Mucosa of gallbladder (tissue), 1 donor: ENCODE results near the gene TMBIM1. TPM values are rescaled to one million over a fixed set of nuclear protein-coding genes. Genes with fewer than 3 reads are reported as not detected.
A peak's percentile ranks its signal among the peaks of the same experiment; 100 is the strongest.

Experiments
- DNase-seq: peaks from one replicate; pipeline ENCODE4 v3.0.0-alpha.2; 2020; ENCODE audit warnings: low spot score
- total RNA-seq: library from RNA; stranded (reverse); gene quantifications from one replicate; pipeline ENCODE4 v1.2.1, GENCODE V29; 2021
- donor health status: DM: no; HTN: no; CAD: no.

Gene TMBIM1, protein sequence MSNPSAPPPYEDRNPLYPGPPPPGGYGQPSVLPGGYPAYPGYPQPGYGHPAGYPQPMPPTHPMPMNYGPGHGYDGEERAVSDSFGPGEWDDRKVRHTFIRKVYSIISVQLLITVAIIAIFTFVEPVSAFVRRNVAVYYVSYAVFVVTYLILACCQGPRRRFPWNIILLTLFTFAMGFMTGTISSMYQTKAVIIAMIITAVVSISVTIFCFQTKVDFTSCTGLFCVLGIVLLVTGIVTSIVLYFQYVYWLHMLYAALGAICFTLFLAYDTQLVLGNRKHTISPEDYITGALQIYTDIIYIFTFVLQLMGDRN
- total RNA-seq, result 388 TPM

DNA sequence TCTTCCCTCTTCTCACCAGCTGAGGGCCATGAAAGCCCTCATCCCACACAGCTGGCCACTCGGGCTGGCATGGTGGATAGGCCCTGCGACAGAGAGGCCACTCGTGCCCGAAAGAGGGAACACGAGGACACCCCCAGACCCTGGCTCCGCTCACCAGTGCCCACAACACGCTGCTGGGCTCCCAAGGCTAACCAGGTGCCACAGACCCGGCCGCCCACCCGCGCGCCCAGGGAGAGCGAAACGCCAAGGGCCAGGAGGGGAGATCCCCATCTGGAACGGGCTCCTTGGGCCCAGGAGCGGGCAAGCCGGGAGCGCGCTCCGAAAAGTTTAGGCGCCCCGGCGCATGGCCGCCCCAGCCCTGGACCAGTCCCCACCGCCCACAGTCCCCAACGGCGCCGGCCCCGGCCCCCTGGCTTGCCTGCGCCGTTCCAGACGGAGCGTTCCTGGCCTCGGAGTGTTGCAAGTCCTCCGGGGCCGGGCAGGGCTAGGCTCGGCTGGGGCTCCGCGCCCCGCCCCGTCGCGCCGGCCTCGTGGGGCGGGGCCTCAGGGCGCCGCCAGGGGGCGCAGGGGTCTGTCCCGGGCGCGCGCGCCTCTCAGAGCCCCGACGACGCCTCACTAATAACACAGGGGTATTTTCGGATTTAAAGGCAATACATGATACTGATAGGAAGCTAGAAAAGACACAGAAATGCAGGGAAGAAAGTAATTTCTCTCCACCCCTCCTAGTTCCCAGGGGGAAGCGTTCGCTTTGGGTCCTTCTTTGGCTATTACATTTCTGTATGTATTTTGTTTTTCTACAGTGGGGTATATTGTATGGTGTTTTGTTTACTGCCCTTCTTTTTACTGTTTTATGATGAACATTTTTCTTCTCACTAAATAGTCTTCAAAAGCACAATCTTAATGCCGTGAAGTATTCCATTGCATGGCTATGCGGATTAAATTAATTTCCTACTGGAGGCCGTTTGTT, at the start of gene TMBIM1:
Gene TMBIM1, minus strand, starts transcription at position 456 of the 967 bp plus-strand sequence. CDS start 10,362 bp downstream, outside the sequence.
- peak; percentile 77 for DNase-seq

DNA sequence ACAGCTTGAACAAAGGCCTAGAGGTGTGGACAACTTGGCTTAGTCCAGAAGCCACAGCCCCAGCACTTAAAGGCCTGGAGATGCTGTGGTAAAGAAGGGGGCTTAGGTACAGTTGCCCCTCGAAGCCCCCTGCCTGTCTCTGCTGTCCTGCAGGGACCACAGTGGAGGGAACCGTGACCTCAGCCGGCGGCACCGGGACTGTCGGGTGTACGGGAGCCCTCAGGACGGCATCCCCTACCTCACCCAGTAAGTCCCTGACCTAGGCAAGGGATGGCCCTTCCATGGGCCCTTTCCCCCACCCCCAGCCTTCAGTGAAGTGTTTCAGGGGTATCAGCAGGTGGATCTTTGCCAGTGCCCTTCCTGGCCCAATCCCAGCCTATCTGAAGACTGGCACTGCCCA, 49.1 kb upstream of the TMBIM1 start:
- no peak for DNase-seq

DNA sequence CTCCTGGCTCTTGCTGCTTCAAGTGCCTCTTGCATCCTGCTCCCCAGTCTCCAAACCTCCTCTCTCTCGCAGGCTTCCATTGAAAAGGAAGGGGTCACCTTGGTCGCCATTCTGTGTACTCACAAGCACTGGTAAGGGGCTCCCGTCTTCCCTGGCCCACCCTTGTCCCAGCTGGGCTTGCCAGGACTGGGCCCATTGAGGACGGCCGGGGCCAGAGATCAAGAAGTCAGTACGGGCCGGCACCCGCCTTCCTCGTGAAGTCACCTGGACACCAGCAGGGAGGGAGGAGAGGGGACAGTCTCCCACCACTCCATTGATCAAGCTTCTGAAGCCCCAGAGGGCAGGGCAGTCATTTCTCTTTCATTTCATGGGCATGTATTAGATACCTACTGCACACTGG, 48.4 kb upstream of the TMBIM1 start:
- no peak for DNase-seq

DNA sequence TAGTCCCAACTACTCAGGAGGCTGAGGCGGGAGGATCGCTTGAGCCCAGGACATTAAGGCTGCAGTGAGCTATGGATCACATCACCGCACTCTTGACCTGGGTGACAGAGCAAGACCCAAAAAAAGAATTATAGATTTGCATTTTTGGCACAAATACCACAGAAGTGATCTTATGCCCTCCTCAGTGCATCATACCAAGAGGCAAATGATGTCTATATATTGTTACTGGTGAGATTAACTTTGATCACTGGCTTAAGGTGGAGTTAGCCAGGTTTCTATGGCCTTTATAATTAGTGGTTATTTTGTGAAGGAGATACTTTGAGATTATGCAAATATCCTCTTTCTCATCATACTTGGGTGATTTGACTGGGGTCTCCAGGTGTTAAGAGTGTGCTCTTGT, 42.2 kb upstream of the TMBIM1 start:
- no peak for DNase-seq

DNA sequence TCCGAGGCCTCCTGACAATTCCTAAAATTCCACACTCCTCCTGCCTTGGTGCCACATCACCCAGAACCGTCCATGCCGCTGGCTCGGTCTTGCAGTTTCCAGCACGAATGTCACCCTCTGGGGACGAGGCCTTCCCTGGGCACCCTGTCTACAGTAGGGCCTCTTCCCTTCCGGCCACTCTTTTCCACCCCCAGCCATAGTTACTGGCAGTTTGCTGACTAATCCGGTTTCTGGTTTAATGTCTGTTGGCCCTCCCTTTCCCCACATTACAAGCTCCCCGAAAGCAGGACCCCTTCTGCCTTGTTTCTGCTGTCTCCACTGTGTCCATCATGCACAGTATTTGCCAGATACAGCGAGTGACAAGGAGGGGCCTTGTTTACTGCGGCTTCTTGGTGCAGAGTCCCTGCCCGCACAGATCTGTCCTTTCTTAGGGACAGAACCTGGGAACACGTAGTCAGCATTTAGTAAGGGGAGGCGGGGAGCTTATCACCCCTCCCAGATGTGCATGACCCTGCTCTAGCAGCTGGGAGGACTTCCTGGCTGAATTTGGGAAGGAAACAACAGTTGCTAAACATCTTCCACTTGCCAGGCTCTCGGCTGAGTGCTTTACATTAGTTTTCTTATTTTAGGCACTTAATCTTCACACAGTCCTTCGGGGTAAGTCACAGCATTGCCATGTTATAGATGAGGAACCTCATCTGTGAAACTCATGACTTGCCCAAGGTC, 40.8 kb upstream of the TMBIM1 start:
- DNase-seq, result no peak

DNA sequence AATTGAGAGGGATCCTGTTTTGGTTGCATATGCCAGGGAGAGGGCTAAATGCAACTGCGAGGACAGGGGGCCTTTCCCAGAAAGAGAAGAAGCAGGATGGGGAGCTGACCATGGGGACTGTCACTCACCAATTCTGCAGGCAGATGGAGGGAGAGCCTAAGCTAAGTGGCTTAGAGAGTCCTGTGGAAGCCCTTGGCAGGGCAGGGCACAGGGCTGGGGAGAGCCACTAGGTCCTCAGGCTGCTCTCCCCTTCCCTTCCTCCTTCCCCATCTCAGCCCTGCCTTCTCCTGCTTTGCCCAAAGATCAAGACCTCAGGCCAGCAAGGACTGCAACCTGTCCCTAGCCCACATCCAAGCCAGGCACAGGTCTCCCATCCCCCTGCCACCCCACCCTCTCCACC, 40.0 kb upstream of the TMBIM1 start:
- DNase-seq, result no peak

DNA sequence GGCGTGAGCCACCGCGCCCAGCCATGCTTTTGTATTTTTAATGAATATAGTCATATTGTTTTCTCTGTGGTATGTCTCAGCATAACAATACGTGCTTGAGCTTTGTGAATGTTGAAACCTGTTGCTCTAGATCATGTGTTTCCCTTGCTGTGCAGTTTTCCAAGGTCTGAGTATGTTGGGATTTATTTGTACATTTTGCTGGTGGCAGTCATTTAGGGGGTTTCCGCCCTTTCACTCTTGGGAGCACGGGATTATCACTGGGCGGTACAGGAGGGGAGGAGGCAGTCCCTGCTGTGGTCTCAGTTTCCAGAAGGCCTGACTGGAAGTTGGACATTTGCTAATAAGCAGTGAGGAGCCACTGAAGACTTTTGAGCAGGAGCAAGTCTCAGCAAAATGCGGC, 39.4 kb upstream of the TMBIM1 start:
- DNase-seq, result no peak

DNA sequence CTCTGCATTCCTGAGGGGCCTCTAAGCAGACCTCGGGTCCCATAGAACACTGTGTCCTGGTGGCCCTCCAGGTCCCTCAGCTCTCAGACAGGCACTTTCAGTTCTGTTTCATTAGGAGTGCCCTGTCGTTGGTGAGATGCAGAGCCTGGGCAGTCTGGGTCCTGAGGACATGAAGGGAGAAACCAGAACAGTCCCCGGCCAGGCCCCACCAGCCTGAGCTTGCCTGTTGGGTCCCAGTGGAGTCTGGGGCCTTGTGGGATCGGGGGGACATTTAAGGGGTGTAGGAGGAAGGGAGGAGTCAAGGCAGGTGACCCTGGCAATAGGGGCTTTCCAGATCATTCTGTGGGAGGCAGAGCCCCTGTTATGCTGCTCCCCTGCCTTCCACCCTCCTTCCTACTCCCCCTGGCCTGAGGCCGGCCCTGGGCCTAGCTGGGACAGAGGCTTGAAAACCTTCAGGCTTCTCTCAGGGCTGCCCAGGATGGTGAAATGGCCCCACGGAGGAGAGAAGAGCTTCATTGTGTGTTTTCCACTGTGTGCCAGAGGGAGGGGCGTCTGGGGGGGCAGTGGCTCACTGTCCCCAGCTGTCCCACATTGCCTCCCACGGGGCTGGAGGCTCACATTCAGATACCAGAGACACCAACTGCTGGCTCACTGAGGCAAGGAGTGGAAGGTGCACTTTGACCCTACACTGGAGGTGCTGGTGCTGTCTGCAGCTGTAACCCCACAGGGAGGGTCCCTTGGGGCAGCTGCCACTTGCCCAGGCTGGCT, 37.7 kb upstream of the TMBIM1 start:
- DNase-seq, result no peak

DNA sequence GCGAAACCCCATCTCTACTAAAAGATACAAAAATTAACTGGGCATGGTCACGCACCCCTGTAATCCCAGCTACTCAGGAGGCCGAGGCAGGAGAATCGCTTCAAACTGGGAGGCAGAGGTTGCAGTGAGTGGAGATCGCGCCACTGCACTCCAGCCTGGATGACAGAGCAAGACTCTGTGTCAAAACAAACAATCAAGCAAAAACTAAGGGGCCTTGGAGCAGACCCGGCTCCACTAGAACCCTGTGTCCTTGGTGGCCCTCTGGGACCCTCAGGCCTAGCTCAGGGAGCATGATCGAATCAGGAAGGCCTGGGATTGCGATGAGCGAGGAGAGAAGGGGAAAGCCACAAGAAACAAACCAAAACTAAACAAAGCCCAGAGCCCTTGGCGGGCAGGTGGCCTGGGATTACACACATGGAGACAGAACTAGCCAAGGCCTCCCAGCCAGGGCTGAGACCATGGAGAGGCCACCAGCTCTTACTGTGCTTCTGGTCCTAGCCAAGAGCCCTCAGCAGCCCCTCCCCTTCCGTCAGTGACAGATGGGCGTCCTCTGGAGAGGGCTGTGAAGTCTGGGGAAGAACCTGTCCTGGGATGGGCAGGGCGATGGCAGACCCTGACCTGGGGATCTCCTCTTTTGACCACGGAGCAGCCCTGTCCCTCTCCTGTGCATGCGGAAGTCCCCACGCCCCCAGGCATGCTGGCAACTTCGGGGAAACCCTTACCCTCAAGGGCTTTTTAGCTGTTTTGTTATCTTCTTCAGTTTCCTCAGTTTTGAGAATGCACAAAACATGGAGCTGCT, 36.9 kb upstream of the TMBIM1 start:
- DNase-seq, result no peak

DNA sequence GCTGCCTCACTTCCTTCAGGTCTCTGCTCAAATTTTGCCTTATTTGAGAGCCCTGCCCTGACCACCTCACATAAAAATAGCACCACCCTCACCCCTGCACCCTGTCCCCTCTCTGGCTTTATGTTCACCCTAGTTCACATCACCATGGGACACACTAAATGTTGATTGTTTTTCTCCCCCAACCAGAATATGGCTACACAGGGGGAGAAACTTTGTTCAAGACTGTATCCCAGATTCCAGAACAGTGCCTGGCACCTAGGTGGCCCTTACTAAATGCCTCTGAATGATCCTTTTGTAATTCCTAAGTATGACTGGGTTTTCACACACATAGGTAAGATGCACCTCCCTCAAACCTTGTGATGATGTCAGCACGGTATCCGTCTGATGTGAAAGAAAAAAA, 36.0 kb upstream of the TMBIM1 start:
- no peak for DNase-seq

DNA sequence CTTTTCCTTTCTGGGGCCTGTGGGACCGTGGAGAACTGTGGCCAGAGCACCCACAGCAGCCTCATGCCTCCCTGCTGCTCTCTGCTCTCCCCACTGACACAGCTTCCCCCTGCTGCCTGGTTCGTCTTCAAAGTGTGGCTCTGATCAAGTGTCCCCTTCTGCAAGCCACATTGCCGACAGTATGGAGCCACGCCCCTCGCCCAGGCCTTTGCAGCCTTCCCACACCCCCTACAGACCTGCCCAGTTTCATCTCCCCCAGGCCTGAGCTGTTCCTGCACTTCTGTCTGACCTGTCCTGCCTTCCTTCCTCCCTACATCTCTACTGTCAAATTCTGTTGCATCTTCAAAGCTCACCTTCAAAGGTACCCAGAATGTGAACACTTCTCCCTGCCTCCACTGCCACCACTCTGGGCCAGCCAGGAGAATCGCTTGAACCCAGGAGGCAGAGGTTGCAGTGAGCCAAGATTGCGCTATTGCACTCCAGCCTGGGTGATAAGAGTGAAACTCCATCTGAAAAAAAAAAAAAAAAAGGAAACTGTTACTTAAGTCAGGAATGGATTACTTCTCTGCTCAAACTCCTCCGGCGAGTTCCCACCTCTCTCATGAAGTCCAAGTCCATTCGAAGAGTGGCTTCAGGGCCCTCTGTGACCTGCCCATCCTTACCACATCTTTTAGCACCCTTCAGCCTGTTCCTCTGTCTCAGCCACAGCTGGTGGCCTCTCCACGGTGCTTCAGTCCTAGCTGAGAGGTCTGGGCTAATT, 35.3 kb upstream of the TMBIM1 start:
- DNase-seq, result no peak

DNA sequence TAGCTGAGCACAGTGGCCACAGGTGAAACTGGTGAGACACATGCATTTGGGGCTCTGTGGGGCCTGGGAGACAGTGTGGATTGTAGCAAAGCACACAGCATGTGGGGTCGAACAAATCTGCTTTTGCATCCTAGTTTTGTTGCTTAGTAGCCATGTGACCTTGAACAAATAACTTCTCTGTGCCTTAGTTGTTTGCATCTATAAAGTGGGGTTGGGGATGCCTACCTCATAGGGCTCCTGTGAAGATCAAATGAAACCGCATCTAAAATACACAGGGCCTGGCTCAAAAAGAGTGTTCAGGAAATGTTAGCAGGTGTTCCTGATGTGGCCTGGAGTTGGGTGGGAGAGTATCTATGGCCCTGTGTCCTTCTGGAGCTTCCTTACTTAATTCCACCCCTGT, 34.0 kb upstream of the TMBIM1 start:
- no peak for DNase-seq

DNA sequence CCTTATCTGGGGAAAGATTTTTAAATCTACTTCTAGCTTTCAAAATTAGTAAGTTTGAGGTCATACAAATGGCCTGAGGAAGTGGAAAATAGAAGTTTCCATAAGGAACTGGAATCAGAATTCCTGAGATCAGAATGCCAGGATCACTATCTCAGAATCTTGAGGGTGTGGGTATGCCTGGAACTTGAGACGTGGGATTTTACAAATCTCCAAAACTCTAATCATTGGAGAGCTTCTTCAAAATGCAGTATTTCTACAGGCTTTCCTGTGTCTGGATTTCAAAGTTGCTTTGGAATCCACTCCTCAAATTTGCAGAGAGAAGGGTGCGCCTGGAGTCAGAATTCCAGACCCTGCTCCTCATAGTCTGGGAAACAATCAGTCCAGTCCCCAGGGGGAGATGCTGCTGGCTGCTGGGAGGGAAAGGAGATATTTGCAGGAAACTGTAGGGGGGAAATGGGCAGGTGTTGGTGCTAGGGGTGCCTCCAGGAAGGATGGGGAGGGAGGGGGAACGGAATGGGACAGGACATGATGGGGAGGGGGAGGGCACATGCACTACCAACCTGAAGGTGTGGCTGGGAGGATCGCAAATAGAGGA, 33.4 kb upstream of the TMBIM1 start:
- no peak for DNase-seq

DNA sequence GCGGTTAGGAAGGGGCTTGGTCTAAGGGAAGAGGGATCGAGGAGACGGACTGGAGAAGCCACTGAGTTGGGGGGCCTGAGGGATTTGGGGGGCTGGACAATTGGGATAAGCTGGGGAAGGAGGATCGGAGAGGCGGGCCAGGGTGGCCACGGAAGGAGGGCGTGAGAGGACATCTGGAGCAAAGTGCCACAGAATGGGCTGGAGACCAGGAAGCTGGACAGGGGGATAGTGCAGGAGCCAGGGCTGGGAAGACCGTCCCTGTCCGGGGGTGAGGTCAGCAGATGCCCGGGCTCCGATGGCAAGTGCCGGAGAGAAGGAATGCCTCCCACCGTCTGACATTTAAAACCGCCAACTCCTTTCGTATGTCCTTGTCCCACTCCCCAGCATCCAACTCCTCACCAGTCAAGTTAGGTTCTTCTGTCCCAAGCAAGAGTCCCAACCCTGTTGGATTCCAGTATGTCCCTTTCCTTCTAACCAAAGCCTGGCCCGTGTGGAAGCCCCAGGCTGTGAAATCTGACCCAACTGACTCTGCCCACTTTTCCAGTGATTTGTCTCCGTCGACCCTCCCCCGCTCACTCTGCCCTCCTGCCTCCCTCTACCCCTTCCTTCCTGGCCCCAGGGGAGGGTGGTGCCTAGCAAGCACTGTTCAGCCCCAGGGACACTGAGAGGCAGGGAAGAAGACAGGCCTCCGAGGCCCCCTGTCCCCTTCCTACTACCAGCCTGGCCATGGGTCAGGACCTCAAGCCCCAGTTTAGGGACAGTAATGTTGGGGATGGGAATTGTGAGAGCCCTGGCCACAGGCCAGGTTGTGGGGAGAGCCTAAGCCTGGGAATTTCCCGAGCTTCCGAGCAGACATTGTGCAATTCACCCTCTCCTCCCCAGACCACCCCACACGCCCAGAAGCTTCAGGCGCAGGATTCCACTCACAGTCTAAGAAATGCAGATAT, 31.5 kb upstream of the TMBIM1 start:
- no peak for DNase-seq

DNA sequence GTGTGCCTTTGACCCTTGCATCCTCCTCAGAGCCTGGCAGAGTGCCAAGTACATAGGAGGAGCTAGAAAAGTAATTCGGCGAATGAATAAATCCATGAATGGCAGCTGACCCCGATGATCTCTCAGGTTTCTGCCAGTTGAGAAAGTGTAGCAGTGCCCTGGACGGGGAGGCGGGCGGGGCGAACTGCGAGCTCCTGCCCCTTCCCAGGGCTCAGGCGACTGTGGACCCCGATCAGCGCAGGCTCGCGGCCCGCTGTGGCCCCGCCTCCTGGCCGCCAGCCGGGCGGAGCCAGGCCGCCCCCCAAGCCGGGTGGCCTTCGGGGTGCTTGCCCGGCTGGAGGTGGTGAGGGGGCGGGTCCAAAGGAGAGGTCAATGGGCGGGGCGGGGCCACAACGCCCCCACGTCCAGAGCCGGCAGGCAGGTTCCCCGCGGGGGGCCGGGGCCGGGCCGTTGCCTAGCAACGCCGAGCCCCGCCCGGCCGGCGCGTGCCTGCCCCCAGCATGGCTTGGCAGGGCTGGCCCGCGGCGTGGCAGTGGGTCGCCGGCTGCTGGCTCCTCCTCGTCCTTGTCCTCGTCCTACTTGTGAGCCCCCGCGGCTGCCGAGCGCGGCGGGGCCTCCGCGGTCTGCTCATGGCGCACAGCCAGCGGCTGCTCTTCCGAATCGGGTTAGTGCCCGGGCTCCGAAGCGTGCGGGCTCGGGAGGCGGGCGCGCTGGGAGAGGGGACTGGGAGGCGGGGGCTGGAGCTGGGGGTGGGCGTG, 30.6 kb upstream of the TMBIM1 start:
- DNase-seq, result peak; percentile 90

DNA sequence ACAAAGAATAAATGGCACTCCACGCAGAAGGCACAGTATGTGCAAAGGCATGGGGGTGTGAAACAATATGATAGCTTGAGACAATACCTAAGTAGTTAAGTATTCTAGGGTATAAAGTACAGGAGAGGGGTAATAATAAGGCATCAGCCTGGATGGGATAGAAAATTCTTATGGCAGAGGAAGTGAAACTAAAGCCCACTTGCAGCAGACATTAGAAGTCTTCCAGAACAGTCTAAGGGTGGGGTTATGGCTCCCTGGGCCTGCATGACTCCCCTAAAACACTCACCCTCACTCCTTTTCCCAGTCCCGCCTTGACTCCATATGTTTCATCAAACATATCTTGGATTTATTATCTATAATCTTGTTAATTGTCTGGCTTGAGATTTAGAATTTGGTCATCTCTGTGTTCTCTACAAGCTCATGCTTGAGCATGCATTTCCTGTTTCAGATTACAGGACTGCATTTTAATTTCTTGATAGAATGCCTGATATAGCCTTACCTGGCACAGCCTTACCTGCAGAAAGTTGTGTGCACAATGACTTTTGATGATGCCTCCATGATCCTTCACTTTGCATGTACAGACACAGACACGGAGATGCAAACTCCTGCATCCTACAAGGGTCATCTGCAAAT, 28.5 kb upstream of the TMBIM1 start:
- no peak for DNase-seq

DNA sequence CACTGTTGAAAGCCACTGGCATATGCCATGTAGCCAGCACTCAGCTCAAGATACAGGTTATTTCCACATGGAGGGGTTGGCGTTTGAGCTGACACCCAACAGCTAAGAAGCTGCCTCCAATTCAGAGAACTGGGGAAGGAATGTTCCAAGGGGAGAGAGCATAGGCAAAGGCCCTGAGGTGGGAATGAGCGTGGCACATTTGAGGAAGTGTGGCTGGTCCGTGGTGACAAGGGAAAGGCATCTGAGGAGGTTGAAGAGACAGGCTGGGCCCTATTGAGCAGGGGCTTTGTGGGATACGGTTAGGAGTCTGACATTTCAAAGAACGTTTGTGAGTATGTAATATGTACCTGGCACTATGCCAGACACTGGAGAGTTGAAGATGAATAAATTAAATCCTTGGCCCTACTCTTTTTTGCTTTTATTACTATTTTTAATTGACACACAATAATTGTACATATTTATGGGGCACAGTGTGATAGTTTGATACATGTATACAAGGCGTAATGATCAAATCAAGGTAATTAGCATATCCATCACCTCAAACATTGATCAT, 27.6 kb upstream of the TMBIM1 start:
- DNase-seq, result no peak
